GM18508 (cell line): ENCODE results near the gene OGFOD2.
"Not testable (repeated sequence)": the region's sequence is repeated elsewhere in the genome, so short reads cannot be mapped to it uniquely, and the experiment has no call there.

ENCODE experiments used
- ATAC-seq: cut with Tn5 transposase; IDR thresholded peaks from one replicate; pipeline ENCODE4 v1.9.1; 2021; ENCODE audit warnings: moderate number of reproducible peaks; ENCODE audit not compliant: insufficient read depth, unreplicated experiment

OGFOD2 gene

DNA sequence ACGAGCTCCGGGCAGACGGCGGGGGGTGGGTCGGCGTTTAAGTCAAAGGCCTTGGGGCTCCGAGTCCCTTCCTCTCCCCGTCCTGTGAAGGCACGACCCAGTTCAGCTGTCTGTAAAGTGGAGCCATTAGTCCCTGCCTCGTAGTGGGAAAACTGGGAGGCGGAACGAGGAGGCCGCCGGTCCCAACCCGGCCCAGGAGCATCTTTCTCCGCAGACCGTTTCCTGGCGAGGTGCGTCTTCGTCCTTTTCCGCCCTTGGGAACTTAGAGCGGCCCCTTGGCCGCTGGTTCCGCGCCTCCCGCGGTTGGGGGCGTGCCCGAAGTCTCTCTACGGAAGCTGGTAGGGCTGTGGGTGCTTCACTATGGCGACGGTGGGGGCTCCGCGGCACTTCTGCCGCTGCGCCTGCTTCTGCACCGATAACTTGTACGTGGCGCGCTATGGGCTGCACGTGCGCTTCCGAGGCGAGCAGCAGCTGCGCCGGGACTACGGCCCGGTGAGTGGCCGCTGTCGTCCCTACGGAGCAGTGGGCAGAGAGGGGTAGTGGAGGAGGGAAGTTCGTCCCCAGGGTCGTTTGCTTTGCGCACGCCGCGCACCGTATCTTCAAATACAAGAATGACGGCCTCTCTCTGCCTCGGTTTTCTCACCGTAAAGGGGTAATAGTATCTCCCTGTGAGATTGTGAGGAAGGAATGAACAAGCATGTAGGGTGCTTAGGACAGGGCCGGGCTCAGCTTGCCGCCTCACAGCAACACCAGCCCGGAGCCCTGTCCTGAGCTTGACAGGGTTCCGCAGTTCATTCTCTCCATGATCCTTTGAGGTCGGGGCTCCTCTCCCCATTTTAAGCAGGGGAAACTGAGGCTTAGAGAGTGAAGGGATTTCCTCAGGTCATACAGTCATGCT is at the start of gene OGFOD2:
Gene OGFOD2, plus strand, starts transcription at position 353 of the 898 bp plus-strand sequence. Its CDS starts 8 bp downstream, at position 361.
- peak; percentile 39 for ATAC-seq

DNA sequence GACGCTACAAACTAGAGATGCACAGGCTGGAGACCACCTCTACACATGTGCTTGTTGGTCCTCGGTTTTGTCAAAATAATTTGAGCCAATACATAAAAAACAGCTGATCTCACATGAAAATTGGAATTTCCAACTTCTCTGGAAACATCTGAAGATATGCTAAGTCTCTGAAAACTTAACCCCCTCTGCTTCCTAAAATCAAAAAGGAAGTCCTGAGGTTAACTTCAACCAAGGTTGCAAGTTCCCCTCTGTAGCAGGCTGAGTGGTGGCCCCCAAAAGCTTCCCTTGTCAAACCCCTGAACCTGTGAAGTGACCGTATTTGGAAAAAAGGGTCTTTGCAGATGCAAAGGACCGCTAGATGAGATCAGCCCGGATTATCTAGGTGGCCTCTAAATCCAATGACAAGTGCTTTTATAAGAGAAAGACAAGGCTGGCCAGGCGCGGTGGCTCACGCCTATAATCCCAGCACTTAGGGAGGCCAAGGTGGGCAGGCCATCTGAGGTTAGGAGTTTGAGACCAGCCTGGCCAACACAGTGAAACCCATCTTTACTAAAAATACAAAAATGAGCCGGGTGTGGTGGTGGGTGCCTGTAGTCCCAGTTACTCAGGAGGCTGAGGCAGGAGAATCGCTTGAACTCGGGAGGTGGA is 47.2 kb upstream of the OGFOD2 start:
- ATAC-seq = no peak

DNA sequence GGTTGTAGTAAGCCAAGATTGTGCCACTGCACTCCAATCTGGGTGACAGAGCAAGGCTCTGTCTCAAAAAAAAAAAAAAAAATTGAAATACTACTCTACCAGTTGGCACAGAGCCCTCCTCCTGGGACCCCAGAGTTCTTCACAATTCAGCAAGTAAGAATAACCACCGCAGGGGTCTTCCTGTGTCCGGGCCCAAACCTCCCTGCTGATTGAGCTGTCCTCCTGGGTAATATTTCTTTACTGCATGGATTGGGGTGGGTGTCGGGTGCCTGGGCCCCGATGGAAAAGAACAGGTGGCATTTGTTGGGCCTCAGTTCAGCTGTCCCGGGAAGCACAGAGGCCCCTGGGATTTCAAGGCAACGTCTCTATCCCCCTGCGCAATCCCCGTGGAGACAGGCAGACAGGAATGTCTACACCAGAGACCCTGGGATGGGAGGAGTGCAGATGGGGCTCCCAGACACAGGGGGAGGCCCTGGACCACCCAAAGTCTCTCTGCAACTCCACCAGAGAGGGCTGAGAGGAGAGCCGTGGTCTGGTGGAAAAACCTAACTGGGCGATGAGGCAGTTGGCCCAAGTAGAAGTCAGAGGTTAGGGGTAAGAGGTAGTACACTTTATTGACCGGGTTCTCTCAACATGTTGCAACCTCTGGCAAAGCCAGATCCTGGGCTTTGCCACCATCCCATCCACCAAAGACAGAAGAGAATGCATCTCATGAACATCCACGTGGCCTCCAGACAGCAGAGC is 46.5 kb upstream of the OGFOD2 start:
- ATAC-seq = no peak

DNA sequence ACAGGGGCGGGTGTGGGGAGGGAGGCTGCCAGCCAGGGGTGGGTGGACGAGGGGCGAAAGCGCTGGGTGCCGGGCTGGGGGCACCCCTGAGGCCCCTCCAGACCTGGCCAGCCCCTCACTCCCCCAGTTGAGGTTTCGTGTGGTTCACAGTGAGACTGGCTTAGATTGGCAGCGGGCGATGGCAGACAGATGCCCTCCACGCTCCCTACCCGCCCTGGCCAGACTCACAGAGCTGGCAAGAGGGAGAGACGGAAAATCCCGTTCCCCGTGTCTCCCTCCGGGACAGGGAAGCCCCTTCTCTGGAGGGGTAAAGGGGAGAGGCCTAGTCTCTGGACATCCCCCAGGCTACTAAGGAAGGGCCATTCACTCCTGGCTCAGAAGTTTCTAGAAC is 45.9 kb upstream of the OGFOD2 start:
- ATAC-seq = no peak

DNA sequence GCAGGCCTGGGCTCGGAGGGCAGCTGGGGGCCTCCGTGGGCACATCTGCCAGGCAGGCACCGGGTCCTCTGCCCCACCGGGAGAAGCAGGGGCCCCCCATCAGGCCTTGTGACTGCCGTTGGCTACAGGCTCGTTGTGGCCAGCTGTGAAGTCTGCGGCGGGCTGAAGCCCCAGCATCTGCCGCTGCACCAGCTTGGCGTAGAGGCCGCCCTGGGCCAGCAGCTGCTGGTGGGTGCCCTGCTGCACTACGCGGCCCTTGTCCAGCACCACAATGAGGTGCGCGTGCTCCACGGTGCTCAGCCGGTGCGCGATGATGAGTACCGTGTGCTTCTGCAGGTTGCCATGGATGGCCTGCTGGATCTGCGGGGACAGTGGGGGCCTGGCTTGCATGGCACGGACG is 45.2 kb upstream of the OGFOD2 start:
- ATAC-seq = no peak

DNA sequence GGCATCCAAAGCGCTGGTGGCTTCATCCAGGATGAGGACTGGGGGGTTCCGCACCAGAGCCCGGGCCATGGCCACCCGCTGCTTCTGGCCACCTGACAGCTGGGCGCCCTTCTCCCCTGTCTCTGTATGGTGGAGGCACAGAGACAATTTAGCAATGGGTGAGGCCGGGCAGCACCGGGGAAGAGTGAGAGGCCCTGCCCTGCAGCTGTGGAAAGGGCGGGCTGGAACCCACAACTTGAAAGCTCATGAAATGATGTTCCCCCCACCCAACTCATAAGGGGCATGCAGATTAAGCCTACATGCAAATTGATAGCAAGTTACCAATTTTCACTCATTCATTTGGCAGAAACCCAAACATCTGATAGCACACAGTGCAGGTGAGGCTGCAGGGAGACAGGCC is 42.8 kb upstream of the OGFOD2 start:
- no peak for ATAC-seq

DNA sequence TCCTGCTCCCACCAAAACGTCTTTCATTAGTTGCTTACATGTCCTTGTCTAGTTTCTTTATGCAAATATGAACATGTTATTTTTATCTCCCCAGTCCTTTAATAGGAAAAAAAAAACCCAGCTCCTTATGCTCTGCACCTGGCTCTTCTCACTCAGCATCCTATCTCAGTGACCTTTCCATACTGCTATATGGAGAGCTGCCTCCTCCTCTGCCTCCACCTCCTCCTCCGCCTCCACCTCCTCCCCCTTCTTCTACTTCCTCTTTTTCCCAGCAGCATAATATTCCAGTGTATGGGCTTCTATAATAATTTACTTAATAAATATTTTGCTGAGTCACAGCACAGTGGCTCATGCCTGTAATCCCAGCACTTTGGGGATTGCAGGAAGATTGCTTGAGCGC is 40.3 kb upstream of the OGFOD2 start:
- ATAC-seq = no peak

DNA sequence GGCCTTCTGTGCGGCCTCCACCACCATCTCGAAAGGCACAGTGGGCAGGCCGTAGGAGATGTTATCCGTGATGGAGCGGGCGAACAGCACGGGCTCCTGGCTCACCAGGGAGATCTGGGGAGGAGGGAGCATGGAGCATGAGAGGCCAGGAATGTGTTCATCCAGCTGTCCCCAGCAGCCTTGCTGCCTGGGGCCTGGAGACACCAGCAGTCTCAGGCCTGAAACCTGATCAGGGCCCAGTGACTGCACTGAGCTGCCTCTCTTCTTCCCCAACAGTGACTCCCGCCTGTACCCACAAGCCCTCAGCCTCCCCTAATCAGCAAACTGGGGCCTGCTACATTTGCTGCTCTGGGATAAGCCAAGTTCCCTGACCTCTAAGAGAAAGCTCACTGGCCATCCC is 39.7 kb upstream of the OGFOD2 start:
- no peak for ATAC-seq

DNA sequence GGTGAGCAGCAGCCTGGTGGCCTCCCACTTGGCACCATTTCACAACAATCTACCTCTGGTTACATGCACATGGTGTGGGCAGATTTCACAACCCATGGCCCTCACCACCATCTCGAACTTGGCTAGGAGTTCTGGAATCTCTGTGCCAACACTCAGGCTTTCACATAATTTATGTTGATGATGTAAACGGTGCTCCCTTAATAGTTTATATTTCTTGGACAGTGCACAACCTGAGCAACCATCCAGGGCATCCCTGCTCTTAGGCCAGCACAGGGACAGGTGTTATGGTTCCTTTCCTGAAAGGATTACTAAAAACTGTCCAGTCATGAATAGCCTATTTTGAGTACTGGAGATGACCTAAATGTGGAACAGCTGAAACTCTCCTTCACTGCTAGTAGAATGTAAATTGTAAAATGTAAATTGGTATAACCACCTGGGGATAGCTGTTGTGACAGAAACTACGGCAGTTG is 37.4 kb upstream of the OGFOD2 start:
- ATAC-seq = no peak

DNA sequence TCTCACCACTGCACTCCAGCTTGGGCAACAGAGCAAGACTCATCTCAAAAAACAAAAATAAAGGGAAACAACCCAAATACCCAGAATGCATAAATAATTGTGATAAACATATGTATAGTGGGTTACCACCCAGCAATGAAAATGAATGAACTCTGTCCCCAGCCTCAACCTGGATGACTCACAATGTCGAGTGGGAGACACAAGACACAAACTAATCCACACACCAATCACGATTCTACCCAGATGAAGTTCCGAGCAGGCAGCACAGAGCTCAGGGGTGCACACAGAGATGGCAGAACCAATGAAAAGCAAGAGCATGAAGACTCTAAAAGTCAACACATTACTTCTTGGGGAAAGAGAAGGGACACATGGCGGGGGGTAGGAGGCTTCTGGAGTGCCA is 35.9 kb upstream of the OGFOD2 start:
- no peak for ATAC-seq

DNA sequence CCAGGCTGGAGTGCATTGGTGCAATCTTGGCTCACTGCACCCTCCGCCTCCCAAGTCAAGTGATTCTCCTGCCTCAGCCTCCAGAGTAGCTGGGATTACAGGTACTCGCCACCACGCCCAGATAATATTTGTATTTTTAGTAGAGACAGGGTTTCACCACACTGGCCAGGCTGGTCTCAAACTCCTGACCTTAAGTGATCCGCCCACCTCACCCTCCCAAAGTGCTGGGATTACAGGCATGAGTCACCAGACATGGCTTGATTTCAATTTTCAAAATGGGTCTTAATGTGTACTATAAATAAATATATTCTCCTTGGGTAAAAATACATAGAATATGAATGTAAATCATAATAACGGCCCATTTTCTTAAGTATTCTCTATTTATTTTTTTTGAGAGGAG is 33.7 kb upstream of the OGFOD2 start:
- not testable (repeated sequence) for ATAC-seq

DNA sequence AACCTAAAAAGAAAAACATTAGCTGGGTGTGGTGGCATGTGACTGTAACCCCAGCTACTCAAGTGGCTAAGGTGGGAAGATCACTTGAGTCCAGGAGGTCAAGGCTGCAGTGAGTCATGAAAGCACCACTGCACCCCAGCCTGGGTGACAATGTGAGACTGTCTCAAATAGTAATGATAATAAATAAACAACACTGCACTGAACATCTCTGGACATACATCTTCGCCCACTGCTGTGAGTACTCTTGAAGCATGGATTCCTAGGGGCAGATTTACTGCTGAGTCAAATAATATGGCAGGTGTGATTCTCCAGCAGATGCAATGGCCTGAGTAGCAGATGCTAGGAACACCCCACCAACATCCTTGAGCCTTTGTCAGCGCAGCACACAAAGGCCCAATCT is 32.4 kb upstream of the OGFOD2 start:
- no peak for ATAC-seq

DNA sequence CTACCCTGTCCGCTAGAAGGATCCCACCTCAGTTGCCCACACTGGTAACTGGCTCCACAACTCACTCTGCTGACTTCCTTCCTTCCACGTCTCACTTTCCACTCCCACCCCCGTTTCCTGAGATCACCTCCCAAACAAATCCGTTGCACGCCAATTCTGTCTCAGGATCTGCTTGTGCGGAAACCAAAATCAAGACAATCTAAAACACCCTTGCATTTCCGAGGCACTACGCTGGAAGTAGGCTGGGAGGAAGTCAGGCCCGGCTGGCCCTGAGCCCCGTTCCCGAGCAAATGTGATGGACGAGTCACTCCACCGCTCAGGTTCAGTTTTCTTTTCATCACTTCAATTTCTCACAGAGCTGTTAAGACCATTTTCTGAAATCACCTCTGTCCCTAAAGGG is 31.8 kb upstream of the OGFOD2 start:
- no peak for ATAC-seq

DNA sequence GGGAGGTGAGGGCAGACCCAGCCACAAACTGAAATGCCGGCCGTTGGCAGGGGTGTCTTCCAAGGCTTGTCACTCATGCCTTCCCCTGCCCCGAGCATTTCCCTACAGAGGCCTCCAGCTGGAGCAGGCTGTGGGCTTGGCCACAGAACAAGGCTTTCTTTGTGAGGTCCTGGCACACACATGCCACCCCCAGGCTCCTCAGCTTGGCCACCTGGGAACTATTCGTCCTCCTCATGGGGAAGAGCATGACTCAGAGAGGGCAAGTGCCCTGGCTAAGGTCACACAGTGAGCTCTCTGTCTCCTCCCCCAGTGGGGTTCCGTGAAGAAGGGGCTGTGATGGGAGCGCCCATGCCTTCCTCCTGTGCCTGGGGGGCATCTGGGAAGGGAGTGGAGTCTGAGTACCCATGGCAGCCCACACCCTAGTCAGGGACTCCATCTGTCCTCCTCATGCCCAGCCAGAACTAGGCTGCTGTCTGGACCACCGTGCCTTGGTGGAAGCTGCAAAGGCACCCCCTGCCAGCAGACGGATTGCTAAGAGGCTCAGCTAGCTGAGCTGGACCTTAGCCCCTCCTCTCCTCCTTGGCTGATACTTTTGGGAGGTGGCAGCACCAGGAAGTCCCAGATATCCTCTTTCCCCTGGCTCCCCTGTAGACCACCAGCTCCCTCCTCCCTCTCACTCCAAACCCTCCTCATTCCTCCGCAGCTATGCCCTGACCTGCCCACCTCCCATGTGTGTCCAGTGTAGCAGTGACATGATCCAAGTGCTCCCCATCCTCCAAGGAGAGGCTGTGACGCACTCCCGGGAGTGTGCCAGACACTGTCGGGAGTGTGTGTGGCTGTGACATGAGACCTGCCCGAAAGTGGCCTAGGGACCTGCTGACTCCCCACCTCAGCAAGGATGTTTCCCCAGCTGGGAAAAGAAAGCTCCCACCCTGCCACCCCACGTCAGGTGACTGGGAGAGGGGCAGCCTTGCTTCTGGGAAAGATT is 30.1 kb upstream of the OGFOD2 start:
- ATAC-seq = no peak

DNA sequence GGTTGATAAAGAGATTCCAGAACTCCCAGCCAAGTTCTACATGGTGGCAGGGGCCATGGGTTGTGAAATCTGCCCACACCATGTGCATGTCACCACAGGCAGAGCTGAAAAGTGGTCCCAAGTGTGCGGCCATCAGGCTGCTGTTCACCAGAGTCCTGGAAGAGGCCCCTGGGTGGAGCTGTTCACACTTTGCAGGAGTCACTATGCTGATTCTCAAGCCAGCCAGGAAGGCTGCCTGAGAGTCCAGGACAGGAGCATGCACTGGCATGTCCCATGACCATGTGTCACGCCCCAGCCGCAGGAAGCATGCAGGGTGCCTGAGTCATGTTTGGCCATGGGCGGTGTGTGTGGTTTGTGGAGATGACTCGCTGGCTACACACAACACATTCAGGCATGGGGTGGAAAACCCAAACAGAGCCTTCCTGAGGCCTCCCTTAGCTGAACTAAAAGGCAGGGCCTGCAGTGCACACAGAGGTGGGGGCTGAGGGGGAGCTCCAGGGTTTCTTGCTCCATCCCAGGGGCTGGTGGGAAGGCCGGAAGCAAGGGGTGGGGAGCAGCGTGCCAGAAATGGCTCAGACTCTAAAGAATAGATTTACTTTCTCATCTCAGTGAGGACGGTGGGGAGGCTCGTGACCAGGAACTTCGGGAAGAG is 28.2 kb upstream of the OGFOD2 start:
- ATAC-seq = no peak

DNA sequence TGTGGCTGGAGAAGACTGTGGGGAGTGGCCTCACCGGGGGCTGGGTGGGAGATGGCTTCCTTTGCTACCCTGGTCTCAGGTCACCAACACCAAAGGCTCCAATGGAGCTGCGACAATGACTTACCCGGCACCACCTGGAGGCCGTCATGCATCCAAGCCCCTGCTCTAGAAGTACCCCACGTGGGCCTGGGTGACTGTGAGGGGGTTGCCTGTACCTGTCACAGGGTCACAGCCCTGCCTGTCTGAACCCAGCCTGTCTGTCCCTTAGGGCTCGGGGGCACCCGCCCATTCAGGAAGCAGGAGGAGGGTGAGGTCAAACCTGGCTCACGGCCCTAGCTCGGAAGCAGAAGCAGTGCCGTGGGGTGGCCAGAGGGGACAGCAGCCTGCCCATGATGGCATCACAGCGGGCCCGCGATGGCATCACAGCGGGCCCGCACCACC is 27.7 kb upstream of the OGFOD2 start:
- ATAC-seq = no peak

DNA sequence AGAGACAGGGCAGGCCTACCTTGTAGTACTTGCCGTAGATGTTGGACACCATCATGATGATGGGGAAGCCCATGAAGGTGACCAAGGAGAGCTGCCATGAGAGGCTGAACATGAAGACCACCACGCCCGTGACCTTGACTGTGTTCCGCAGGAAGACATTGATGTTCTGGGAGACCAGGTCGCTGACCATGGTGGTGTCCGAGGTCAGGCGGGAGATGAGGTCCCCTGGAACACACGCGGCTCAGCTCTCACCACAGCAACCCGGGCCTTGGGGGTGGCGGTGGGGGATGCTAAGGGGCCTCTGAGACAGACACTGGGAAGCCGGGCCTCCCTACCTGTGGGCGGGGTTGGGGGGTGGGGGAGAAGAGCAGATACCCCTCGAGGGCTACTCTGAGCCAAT is 26.4 kb upstream of the OGFOD2 start:
- no peak for ATAC-seq

DNA sequence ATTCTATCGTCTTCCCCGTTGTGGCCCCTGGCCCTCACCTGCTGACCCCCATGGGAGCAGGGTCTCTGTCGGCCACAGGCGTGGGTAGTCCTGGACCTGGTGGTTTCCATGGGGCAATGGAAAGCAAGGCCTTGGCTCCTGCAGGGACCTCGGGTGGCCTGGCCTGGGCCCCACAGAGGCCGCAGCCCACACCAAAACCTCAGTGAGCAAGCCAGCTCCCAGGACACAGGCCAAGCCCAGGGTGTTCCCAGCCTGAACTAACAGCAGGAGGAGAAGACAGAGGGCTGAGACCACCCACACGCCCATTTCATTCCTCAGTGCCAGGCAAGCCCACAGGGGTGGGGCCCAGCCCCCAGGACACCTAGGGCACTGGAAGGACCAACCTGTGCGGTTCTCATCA is 25.6 kb upstream of the OGFOD2 start:
- ATAC-seq = no peak
